Neuronal stem cell (in vitro differentiated cells): Measurements from ENCODE around the gene WDPCP.
"Not testable (repeated sequence)": the region's sequence is repeated elsewhere in the genome, so short reads cannot be mapped to it uniquely, and the experiment has no call there.

Experiments
- DNase-seq: peaks from one replicate; pipeline ENCODE4 v3.0.0-alpha.2; 2013; ENCODE audit warnings: low spot score
- H2AFZ ChIP-seq: one replicate; pipeline ENCODE4 v1.6.1; 2013; ENCODE audit warnings: mild to moderate bottlenecking, low read length, inconsistent platforms
- H2AK5ac ChIP-seq: 2 replicates; pipeline ENCODE4 v1.6.1; 2013; ENCODE audit warnings: low read depth, mild to moderate bottlenecking, inconsistent platforms, low read length, moderate library complexity, mixed read lengths
- H2BK120ac ChIP-seq: 2 replicates; pipeline ENCODE4 v1.6.1; 2013; ENCODE audit warnings: low read depth, mild to moderate bottlenecking, inconsistent platforms, low read length, moderate library complexity, mixed read lengths
- H2BK12ac ChIP-seq: one replicate; pipeline ENCODE4 v1.6.1; 2013; ENCODE audit warnings: low read length, inconsistent platforms
- H2BK15ac ChIP-seq: 2 replicates; pipeline ENCODE4 v1.6.1; 2013; ENCODE audit warnings: mild to moderate bottlenecking, low read length, inconsistent platforms, mixed read lengths
- H2BK5ac ChIP-seq: one replicate; pipeline ENCODE4 v1.6.1; 2013; ENCODE audit warnings: inconsistent platforms, mild to moderate bottlenecking, low read length, moderate library complexity
- H3K14ac ChIP-seq: one replicate; pipeline ENCODE4 v1.6.1; 2013; ENCODE audit warnings: low read length, inconsistent platforms
- H3K18ac ChIP-seq: 2 replicates; pipeline ENCODE4 v1.6.1; 2013; ENCODE audit warnings: low read length, inconsistent platforms
- H3K23ac ChIP-seq: 2 replicates; pipeline ENCODE4 v1.6.1; 2013; ENCODE audit warnings: low read depth, mild to moderate bottlenecking, mixed read lengths, low read length, inconsistent platforms; ENCODE audit not compliant: poor library complexity
- H3K27ac ChIP-seq: replicated peaks from 3 replicates; pipeline ENCODE4 v1.5.1; 2013; ENCODE audit warnings: low read length, inconsistent platforms
- H3K27me3 ChIP-seq, 3 experiments: 2 replicates each; pipeline ENCODE4 v1.6.1; 2013; ENCODE audit warnings: low read length in 3 of 3, mild to moderate bottlenecking in 2 of 3, inconsistent platforms in 1 of 3, low read depth in 1 of 3, mixed read lengths in 1 of 3, moderate library complexity in 1 of 3; ENCODE audit not compliant: control insufficient read depth in 3 of 3, insufficient read depth in 3 of 3
- H3K36me3 ChIP-seq, 2 donors: replicated peaks in 1 of 2; 2 replicates each; pipeline ENCODE4 v1.6.1; 2013; ENCODE audit warnings: low read length in 2 of 2; ENCODE audit not compliant: control insufficient read depth in 2 of 2, insufficient read depth in 2 of 2
- H3K4ac ChIP-seq: 2 replicates; pipeline ENCODE4 v1.6.1; 2013; ENCODE audit warnings: inconsistent platforms, mild to moderate bottlenecking, low read length, moderate library complexity
- H3K4me1 ChIP-seq, 2 donors: 1 replicate in 1 of 2; 2 replicates in 1 of 2; pipeline ENCODE4 v1.6.1; 2013; ENCODE audit warnings: low read length in 2 of 2, low read depth in 1 of 2; ENCODE audit not compliant: control insufficient read depth in 2 of 2, insufficient read depth in 1 of 2
- H3K4me2 ChIP-seq: one replicate; pipeline ENCODE4 v1.6.1; 2013; ENCODE audit warnings: mild to moderate bottlenecking, low read length, inconsistent platforms; ENCODE audit not compliant: insufficient read depth, poor library complexity, severe bottlenecking
- H3K4me3 ChIP-seq, 2 donors: 2 replicates each; pipeline ENCODE4 v1.5.1; 2013; ENCODE audit warnings: low read length in 2 of 2, mild to moderate bottlenecking in 2 of 2, inconsistent platforms in 1 of 2, moderate library complexity in 1 of 2
- H3K79me1 ChIP-seq: one replicate; pipeline ENCODE4 v1.6.1; 2013; ENCODE audit warnings: low read depth, mild to moderate bottlenecking, inconsistent platforms, low read length, moderate library complexity
- H3K9ac ChIP-seq: one replicate; pipeline ENCODE4 v1.6.1; 2013; ENCODE audit warnings: mild to moderate bottlenecking, low read depth, low read length, inconsistent platforms; ENCODE audit not compliant: poor library complexity
- H3K9me3 ChIP-seq, 2 donors: replicated peaks in 1 of 2; 2 replicates each; pipeline versions ENCODE3 to v1.6.1; 2013; ENCODE audit warnings: low read length in 2 of 2, mild to moderate bottlenecking in 2 of 2, inconsistent platforms in 1 of 2, low read depth in 1 of 2, mixed read lengths in 1 of 2, moderate library complexity in 1 of 2; ENCODE audit not compliant: control insufficient read depth in 2 of 2, insufficient read depth in 1 of 2
- H4K8ac ChIP-seq: one replicate; pipeline ENCODE4 v1.6.1; 2013; ENCODE audit warnings: low read depth, mild to moderate bottlenecking, inconsistent platforms, low read length, moderate library complexity
- H4K91ac ChIP-seq: one replicate; pipeline ENCODE4 v1.6.1; 2013; ENCODE audit warnings: low read length, low read depth, mild to moderate bottlenecking, inconsistent platforms; ENCODE audit not compliant: poor library complexity
- WGBS, 2 donors: extraction: QIAGEN DNeasy Blood & Tissue Kit; methylation state at CpG; one replicate each; pipeline ENCODE4 v1.1.7; 2013; ENCODE audit warnings: missing lambda C conversion rate in 2 of 2, mixed read lengths in 1 of 2; ENCODE audit not compliant: insufficient read length in 2 of 2, insufficient replicate concordance in 1 of 2; ENCODE audit errors: extremely low coverage in 2 of 2; 5-methylcytosine and 5-hydroxymethylcytosine counted together

WDPCP gene

GRCh38 chr2:63613391-63613901 is 25.2 kb upstream of the WDPCP start:
- Histone ChIP-seq H4K91ac (no peak overlapping the region), H3K9ac (no peak overlapping the region), H3K27me3 (no peaks in the 10 kb centered on the region), H3K4me3 (no peak overlapping the region), H3K4me1 (peaks cover 14 to 15% of the 10 kb centered on the region in 2 donors), H3K36me3 (no peaks in the 10 kb centered on the region), H2BK12ac (no peak overlapping the region), H3K9me3 (no peaks in the 10 kb centered on the region), H3K18ac (peak overlapping the region; percentile 38), H3K23ac (no peak overlapping the region), H3K27ac (peak overlapping the region; percentile 67), H2AFZ (peak overlapping the region; percentile 11), H3K4me2 (no peak overlapping the region), H3K14ac (no peak overlapping the region), H2BK120ac (no peak overlapping the region), H2AK5ac (no peak overlapping the region), H4K8ac (no peak overlapping the region), H3K4ac (no peak overlapping the region), H2BK15ac (no peak overlapping the region), H2BK5ac (no peak overlapping the region), H3K79me1 (no peaks in the 10 kb centered on the region)
- WGBS, 2 donors, result no CpG with 5 or more reads among the region's 2 CpGs
- no peak for DNase-seq

DNA sequence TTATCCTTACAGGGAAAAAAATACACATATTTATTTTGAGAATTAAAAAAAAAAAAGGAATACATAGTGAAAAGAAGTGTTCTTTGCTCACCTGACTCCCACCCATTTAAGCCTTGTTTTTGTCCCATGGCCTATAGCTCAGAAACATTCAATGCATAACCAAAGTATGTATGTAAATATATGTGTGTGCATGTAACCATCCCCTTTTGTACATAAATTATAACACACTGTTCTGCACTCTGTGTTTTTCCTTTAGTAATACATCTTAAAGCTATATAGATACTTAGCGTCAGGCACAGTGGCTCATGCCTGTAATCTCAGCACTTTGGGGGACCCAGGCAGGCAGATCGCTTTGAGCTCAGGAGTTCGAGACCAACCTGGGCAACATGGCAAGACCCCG is 22.2 kb upstream of the WDPCP start:
- no peak overlapping the region for H3K4me3 ChIP-seq
- no peak for DNase-seq

DNA sequence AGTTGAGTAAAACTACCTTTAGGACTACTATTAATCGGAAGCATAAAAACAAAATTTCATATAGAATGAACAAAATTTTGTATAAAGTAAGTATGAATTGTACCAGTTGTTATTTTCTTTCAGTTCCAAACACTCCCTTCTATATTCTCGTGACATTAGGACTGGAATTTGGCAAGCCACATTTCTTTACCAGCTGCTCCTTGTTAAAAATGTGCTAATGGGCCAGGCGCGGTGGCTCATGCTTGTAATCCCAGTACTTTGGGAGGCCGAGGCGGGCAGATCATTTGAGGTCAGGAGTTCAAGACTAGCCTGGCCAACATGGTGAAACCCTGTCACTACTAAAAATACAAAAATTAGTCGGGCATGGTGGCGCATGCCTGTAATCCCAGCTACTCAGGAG is 20.6 kb upstream of the WDPCP start:
- not testable (repeated sequence) for H3K79me1 ChIP-seq, H2BK12ac ChIP-seq, H3K27me3 ChIP-seq, H3K18ac ChIP-seq, H2BK120ac ChIP-seq, H2BK15ac ChIP-seq, H4K8ac ChIP-seq, H3K27ac ChIP-seq, DNase-seq, H3K9ac ChIP-seq, H2AFZ ChIP-seq, H3K4me1 ChIP-seq, H2BK5ac ChIP-seq, H2AK5ac ChIP-seq, H3K23ac ChIP-seq, H3K14ac ChIP-seq, H3K9me3 ChIP-seq, H3K4me2 ChIP-seq, H4K91ac ChIP-seq, H3K4ac ChIP-seq, H3K4me3 ChIP-seq
- no CpG with 5 or more reads among the region's 8 CpGs for WGBS, 2 donors
- peaks cover 16 to 36% of the 10 kb centered on the region in 2 donors for H3K36me3 ChIP-seq

More for the DNA sequence above, 22.2 kb upstream of the WDPCP start:
- Histone ChIP-seq H4K8ac (no peak overlapping the region), H3K27ac (no peak overlapping the region), H2BK12ac (no peak overlapping the region), H2BK5ac (no peak overlapping the region), H3K27me3 (no peaks in the 10 kb centered on the region), H3K4me2 (no peak overlapping the region), H2AK5ac (no peak overlapping the region), H3K79me1 (no peaks in the 10 kb centered on the region), H2BK120ac (no peak overlapping the region), H3K4ac (no peak overlapping the region), H3K9ac (no peak overlapping the region), H4K91ac (no peak overlapping the region), H3K4me1 (peaks cover 13 to 14% of the 10 kb centered on the region in 2 donors), H3K36me3 (peaks cover 8 to 19% of the 10 kb centered on the region in 2 donors), H2BK15ac (no peak overlapping the region), H3K23ac (no peak overlapping the region), H3K18ac (no peak overlapping the region), H2AFZ (no peak overlapping the region), H3K9me3 (no peaks in the 10 kb centered on the region), H3K14ac (no peak overlapping the region)
- no CpG with 5 or more reads among the region's 4 CpGs for WGBS, 2 donors

GRCh38 chr2:63604666-63605065 is 16.4 kb upstream of the WDPCP start:
- H2BK15ac ChIP-seq, result no peak overlapping the region
- H3K36me3 ChIP-seq, result peaks cover 22 to 78% of the 10 kb centered on the region in 2 donors
- no peaks in the 10 kb centered on the region for H3K9me3 ChIP-seq
- H4K91ac ChIP-seq, result no peak overlapping the region
- H2AFZ ChIP-seq, result no peak overlapping the region
- H4K8ac ChIP-seq, result no peak overlapping the region
- H2BK120ac ChIP-seq, result no peak overlapping the region
- no peak overlapping the region for H3K27ac ChIP-seq
- no peak overlapping the region for H3K18ac ChIP-seq
- H3K4me2 ChIP-seq, result no peak overlapping the region
- H3K23ac ChIP-seq, result no peak overlapping the region
- H3K4me1 ChIP-seq, result no peaks in the 10 kb centered on the region
- no peak for DNase-seq
- no peak overlapping the region for H3K14ac ChIP-seq
- no peak overlapping the region for H3K9ac ChIP-seq
- no peak overlapping the region for H3K4ac ChIP-seq
- no peak overlapping the region for H2AK5ac ChIP-seq
- WGBS, 2 donors, result no CpG with 5 or more reads among the region's 4 CpGs
- no peaks in the 10 kb centered on the region for H3K79me1 ChIP-seq
- no peak overlapping the region for H3K4me3 ChIP-seq
- H3K27me3 ChIP-seq, result no peaks in the 10 kb centered on the region
- no peak overlapping the region for H2BK5ac ChIP-seq
- H2BK12ac ChIP-seq, result no peak overlapping the region
